ENCODE data around the gene RANBP17.

- TF ChIP-seq EZH2 (IDR thresholded peaks at IDR 0.05; ENCODE audit: borderline replicate concordance, low read depth, low read length, poor library complexity, severe bottlenecking) (no peak), CTCF (conservative IDR thresholded peaks at IDR 0.05; ENCODE audit: low read depth, low read length) (no peak)
Measured at GRCh38 chr5:171029401-171029800, 167.6 kb downstream of the RANBP17 start.

Measured in A673 (cell line).